Measurements from ENCODE around the gene CHRNG.

Gene CHRNG

DNA sequence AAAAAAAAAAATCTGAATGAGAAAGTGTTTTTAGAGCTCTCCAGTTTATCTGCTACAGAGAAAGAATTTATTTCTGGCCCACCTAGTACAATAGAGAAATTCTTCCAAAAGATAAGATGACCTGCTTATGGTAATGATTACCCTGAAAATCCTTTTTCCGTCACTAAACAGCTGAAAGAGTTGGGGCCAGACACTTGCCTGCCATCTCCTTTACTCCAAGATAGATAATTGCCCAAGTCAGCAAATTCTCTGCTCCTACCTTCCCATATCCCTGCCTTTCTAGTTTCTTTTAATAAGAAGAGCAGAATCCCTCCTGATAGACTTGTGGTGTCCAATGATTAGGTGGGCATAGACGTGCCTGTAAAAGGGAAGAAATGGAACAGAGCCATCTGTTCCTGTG lies 39.1 kb downstream of the CHRNG start:
- no peak for DNase-seq (ENCODE audit: low read depth)

DNA sequence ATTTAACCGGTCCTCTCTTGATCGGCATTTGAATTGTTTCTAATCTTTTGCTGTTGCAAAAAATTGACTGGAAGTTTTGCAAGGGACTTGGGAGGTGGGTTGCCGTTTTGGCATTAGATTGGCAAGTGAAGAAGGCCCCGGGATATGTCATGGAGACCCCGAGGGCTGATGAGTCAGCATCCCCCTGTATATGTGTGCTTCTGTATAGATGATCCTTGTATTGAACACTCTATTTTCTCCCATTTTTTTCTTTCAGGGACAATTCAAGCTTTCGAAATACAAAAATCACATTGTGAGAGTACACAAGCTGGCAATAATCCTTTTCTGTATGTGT lies 41.1 kb downstream of the CHRNG start:
- DNase-seq (ENCODE audit: low read depth) = no peak

DNA sequence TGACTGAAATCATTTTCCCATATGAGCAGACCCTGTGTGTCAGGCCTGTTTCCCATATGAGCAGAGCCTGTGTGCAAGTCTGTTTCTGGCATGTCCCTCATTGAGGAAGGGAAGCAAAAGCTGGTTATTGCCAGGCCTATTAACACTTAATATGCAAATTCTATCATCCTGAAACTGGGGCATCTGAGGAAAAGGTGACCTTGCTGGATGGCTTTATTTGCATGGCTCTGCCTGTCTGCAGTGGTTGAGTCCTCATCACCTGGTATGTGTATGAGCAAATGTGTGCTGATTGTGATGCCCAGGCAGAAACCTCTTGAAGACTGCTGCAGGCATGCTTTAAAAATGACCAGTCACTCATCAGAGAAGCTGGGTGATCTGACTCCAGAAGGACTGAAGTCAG lies 42.2 kb downstream of the CHRNG start:
- DNase-seq (ENCODE audit: low read depth) = no peak

DNA sequence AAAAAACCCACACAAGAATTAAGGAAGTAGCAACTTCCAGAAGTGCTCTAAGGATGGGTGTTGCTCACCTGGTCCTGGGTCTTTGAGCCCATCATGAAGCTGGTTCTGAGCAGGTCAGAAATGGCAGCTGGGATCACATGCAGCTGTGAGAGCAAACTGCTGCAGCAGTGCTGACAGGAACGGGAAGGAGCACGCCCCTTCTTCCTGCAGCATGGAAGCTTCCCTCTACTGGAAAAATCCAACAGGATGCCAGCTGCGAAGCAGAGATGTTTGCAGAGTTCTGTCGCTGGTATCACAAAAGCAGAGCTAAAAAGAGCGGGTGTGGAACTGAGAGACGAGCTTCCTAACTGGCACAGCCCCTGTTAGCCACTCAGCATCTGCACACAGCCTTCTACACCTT lies 44.7 kb downstream of the CHRNG start:
- DNase-seq (ENCODE audit: low read depth) = no peak

DNA sequence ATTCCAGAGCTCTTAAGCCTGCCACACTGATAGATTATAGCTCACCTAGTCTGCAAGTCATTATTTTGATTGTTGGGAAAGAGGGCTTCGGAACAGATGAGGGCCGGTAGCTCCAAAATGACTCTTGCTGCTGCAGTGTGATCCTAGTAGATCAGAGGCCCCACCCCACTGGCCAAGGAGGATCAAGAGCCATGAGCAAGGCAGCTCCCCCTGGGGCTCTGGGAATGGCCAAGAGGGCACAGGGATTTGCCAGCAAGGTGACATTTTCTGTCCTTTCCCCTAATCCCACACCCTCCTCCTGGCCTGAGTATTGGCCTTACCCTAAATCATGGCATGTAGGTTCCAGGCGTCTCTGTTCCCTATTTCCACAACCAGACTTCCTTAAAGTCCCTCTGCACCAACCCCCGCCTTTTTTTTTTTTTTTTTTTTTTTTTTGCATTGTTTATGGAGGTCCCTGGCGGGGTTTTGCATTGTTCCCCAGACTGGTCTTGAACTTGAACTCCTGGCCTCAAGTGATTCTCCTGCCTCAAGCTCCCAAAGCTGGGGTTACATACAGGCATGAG lies 47.5 kb downstream of the CHRNG start:
- DNase-seq (ENCODE audit: low read depth) = no peak

DNA sequence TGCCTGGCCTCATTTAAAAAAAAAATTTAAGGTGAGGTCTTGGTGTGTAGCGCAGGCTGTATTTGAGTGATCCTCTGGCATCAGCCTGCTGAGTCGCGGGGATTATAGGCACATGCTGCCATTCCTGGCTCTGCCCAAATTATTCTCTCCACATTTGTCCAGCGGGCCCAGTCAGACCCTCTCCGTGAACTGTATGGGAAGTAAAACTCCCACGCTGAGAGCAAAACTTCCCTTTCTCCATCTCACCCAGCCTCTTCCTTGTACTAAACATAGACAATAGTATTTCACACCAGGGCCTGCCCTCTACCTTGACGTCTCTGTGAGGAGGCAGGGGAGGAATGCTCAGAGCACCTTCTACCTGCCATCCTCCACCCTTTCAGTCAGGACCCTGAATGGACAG lies 48.0 kb downstream of the CHRNG start:
- DNase-seq (ENCODE audit: low read depth) = no peak

DNA sequence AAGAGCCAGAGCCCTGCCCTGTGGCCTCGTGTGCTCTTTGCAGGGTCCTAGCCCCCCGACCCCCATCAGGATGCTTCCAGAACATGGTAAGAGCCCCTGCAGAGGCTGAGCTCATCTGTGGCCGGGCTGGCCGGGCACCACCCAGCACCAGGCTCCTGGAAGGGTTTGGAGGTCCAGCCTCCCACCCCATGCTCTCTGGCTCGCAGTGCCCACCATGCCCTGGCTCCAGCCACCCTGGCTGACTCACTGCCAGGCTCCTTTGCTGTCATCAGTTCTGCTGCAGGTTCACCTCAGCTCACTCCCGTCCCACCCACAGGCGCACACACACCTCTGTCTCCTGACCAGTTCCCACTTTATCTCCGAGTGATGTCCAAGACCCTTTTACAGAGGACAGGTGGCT lies 48.5 kb downstream of the CHRNG start:
- DNase-seq (ENCODE audit: low read depth) = no peak

DNA sequence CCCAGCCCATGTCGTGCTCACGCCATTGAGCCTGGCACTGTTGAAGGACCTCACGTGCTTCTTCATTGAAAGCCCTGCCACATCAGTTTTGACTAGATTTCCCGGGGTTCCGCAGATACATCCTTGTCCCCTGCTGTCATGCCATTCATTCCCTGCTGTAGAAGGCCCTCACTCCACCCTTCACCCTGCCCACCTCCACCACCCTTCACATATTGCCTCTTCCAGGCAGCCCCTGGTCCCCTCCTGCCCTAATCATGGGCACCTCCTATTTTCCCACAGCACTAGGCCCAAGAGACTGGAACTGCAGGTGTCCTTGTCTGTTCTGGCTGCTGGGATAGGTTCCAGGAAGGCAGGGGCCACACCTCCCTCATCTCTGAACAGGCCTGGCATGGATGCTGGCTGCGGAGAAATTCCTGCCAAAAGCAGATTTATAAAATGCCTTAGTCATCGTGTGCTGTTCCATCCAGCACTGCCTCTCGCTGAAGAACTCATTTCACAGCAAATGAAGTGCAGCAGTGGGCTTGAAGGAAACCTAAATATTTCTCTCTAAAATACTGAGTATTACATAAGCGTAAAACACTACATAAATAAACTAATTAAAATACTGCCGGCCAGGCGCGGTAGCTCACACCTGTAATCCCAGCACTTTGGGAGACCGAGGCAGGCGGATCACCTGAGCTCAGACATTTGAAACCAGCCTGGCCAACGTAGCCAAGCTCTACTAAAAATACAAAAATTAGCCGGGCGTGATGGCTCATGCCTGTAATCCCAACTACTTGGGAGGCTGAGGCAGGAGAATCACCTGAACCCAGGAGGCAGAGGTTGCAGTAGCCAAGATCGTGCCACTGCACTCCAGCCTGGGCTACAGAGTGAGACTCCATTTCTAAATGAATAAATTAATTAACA lies 49.4 kb downstream of the CHRNG start:
- peak; percentile 78 for DNase-seq (ENCODE audit: low read depth)

DNA sequence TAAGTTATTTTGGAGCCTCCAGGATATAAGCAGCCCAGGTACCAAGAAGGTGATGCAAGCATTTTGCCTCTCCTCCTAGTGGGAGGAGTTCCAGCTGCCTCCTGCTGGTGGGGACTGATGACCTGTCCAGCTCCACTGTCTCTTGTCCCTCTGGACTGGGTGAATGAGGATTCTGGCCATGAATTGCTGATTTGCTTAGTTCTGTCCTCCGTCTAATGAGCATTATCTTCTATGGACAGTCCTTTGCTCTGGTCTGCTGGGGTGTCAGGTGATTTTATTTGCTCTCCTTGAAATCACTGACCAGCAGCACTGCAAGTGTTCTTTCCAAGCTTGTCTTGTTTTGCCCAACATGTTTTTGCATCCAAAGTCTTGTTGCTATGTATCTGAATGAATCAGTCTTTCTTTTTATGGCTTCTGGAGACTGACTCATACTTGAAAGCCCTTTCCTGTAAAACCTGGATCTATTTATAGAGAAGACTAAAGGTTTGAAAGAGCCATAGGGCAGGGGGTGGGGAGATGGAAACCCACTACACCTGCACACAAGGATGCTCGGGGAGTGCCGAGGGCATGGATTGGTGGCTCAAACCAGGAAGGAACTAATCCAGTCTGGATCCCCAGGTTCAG lies 53.4 kb downstream of the CHRNG start:
- peak; percentile 92 for DNase-seq (ENCODE audit: low read depth)

DNA sequence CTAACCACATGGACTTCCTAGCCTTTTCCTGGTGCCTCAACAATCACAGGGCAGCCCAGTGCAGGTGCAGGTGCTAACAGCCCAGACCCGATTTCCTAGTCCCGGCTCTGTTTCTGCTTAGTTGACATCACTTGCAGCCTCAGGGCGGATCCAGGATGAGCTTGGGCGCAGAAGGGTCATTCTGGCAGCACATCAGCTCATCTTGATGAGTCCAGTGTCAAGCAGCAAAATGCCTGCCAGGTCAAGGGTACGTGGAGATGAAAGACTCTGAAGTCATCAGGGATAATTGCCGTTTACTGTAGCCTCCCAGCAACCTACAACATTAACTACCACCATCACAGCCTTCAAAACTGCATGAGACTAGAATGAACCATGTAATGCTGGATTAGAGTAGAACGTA lies 54.5 kb downstream of the CHRNG start:
- no peak for DNase-seq (ENCODE audit: low read depth)

All from iris pigment epithelial cell (primary cell).